Keratinocyte (primary cell): Measurements from ENCODE around the gene YWHAH. TPM values are rescaled to one million over a fixed set of nuclear protein-coding genes. Genes with fewer than 3 reads are reported as not detected.

Experiments
- DNase-seq: peaks from one replicate; pipeline ENCODE4 v3.0.0-alpha.2; 2011; ENCODE audit warnings: low read depth, missing footprints, low spot score
- FAIRE-seq: peaks from 2 replicates; lab custom pipeline; 2011; peaks lifted over from hg19 to GRCh38; lab: Jason Lieb, UNC
- H2AFZ ChIP-seq: 2 replicates; pipeline ENCODE4 v1.6.0; 2012; ENCODE audit warnings: low read length, control low read depth, inconsistent platforms; ENCODE audit not compliant: control insufficient read depth
- H3K27ac ChIP-seq: 2 replicates; pipeline ENCODE4 v1.5.1; 2011; ENCODE audit warnings: low read length; ENCODE audit not compliant: control insufficient read depth, insufficient read depth
- H3K27me3 ChIP-seq: 3 replicates; pipeline ENCODE4 v1.6.0; 2011; ENCODE audit warnings: low read length; ENCODE audit not compliant: control insufficient read depth, insufficient read depth; ENCODE audit errors: extremely low read depth
- H3K36me3 ChIP-seq, 2 experiments: 2 replicates in 1 of 2; 3 replicates in 1 of 2; pipeline ENCODE4 v1.5.1; 2011; ENCODE audit warnings: low read length in 2 of 2, mild to moderate bottlenecking in 1 of 2; ENCODE audit not compliant: control insufficient read depth in 2 of 2, insufficient read depth in 2 of 2; ENCODE audit errors: extremely low read depth in 1 of 2
- H3K4me1 ChIP-seq: 3 replicates; pipeline ENCODE4 v1.5.1; 2011; ENCODE audit warnings: low read length; ENCODE audit not compliant: control insufficient read depth, insufficient read depth; ENCODE audit errors: extremely low read depth
- H3K4me2 ChIP-seq: 3 replicates; pipeline ENCODE4 v1.6.0; 2011; ENCODE audit warnings: low read depth, low read length; ENCODE audit not compliant: control insufficient read depth, insufficient read depth; ENCODE audit errors: extremely low read depth
- H3K4me3 ChIP-seq, 3 experiments: fragments of 200-600 bp in 1 of 3; sonication (generic) in 1 of 3; 2 replicates in 2 of 3; 3 replicates in 1 of 3; pipeline ENCODE4 v1.5.1; 2011 to 2016; ENCODE audit warnings: low read length in 3 of 3, mild to moderate bottlenecking in 3 of 3, control low read depth in 2 of 3, inconsistent platforms in 1 of 3, low read depth in 1 of 3, mixed read lengths in 1 of 3, mixed run types in 1 of 3, moderate library complexity in 1 of 3; ENCODE audit not compliant: control insufficient read depth in 2 of 3, insufficient read depth in 2 of 3; ENCODE audit errors: extremely low read depth in 1 of 3
- H3K79me2 ChIP-seq: 2 replicates; pipeline ENCODE4 v1.6.0; 2012; ENCODE audit warnings: low read length; ENCODE audit not compliant: control insufficient read depth, insufficient read depth
- H3K9ac ChIP-seq: 3 replicates; pipeline ENCODE4 v1.6.0; 2011; ENCODE audit warnings: low read length; ENCODE audit not compliant: control insufficient read depth, insufficient read depth; ENCODE audit errors: extremely low read depth
- H3K9me1 ChIP-seq: 3 replicates; pipeline ENCODE4 v1.6.0; 2011; ENCODE audit warnings: low read length; ENCODE audit not compliant: control insufficient read depth, insufficient read depth; ENCODE audit errors: extremely low read depth
- H3K9me3 ChIP-seq: 2 replicates; pipeline ENCODE4 v1.5.1; 2012; ENCODE audit warnings: low read depth, low read length; ENCODE audit not compliant: control insufficient read depth
- H4K20me1 ChIP-seq: 3 replicates; pipeline ENCODE4 v1.6.0; 2011; ENCODE audit warnings: low read length; ENCODE audit not compliant: control insufficient read depth, insufficient read depth; ENCODE audit errors: extremely low read depth
- EZH2 ChIP-seq: IDR thresholded peaks from one replicate; pipeline ENCODE4 v1.6.1; 2012; ENCODE audit warnings: inconsistent platforms, mild to moderate bottlenecking, low read length, moderate library complexity
- dilution Hi-C: fragments of 300-500 bp; cut with MboI; formaldehyde crosslinking; loops from one replicate; pipeline ENCODE4 v1.7.0; 2020; ENCODE audit warnings: low sequenced_read_pairs; ENCODE audit not compliant: extremely low pct_ligation_motif_present
- polyA plus RNA-seq, 5 experiments: library from polyadenylated mRNA; depleted of rRNA in 3 of 5; stranded (reverse) in 3 of 5; stranded (forward) in 1 of 5; unstranded in 1 of 5; fragments of >200 nt; gene quantifications; 1 replicate in 1 of 5; 2 replicates in 3 of 5; 3 replicates in 1 of 5; pipeline versions ENCODE4 v1.2.1 to v1.2.3, GENCODE V29; 2011 to 2012; ENCODE audit warnings: missing spikeins in 2 of 5, low read depth in 1 of 5, low replicate concordance in 1 of 5
- TF ChIP-seq, protein P1 (sequence below), 3 experiments: IDR thresholded peaks in 1 of 3; conservative IDR thresholded peaks in 1 of 3; optimal IDR thresholded peaks in 1 of 3; 2 replicates in 2 of 3; 3 replicates in 1 of 3; pipeline versions ENCODE3 to v1.5.1; 2011; ENCODE audit warnings: low read length in 3 of 3, mild to moderate bottlenecking in 3 of 3, moderate library complexity in 2 of 3, control low read depth in 1 of 3, inconsistent platforms in 1 of 3; ENCODE audit not compliant: insufficient read depth in 2 of 3; ENCODE audit errors: extremely low read depth in 1 of 3

Gene YWHAH
- polyA plus RNA-seq, 1 donor (not counting 4 experiments of a cell fraction or from before 2014, with no cell fraction given): 108 TPM

DNA sequence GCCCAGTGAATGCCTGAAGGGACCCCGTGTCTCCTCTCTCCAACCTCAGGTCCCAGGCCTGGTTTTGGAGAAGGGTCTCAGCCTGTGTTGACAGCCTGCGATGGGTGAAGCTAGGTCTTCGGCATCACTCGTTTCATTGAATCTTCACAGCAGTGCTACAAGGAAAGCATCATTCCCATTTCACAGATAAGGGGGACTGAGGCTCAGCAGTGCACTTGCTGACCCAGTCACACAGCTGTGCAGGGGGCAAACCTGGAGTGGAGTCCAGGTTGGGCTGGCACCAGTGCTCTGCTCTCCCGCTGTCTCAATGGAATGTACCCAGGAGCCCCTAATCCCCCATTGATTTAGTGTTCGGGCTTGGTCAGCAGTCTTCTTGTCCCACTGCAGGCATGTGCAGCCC is 10.9 kb upstream of the YWHAH start:
- dilution Hi-C loops: no loop called here
- H3K4me1 ChIP-seq: no peaks in the 10 kb centered on the region
- H3K9ac ChIP-seq: no peak overlapping the region
- FAIRE-seq (no peak), DNase-seq (no peak)
- H3K4me3 ChIP-seq: no peak overlapping the region
- H3K9me3 ChIP-seq: no peaks in the 10 kb centered on the region
- H4K20me1 ChIP-seq: no peaks in the 10 kb centered on the region
- no peak overlapping the region for H3K27ac ChIP-seq
- peaks cover 16% of the 10 kb centered on the region for H3K27me3 ChIP-seq
- no peak overlapping the region for H3K4me2 ChIP-seq
- H3K9me1 ChIP-seq: no peaks in the 10 kb centered on the region
- no peak for TF ChIP-seq EZH2
- TF ChIP-seq, protein P1, sequence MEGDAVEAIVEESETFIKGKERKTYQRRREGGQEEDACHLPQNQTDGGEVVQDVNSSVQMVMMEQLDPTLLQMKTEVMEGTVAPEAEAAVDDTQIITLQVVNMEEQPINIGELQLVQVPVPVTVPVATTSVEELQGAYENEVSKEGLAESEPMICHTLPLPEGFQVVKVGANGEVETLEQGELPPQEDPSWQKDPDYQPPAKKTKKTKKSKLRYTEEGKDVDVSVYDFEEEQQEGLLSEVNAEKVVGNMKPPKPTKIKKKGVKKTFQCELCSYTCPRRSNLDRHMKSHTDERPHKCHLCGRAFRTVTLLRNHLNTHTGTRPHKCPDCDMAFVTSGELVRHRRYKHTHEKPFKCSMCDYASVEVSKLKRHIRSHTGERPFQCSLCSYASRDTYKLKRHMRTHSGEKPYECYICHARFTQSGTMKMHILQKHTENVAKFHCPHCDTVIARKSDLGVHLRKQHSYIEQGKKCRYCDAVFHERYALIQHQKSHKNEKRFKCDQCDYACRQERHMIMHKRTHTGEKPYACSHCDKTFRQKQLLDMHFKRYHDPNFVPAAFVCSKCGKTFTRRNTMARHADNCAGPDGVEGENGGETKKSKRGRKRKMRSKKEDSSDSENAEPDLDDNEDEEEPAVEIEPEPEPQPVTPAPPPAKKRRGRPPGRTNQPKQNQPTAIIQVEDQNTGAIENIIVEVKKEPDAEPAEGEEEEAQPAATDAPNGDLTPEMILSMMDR (optimal IDR thresholded peaks at IDR 0.05 in 1 of 3, IDR thresholded peaks at IDR 0.05 in 1 of 3, conservative IDR thresholded peaks at IDR 0.05 in 1 of 3; ENCODE audit: extremely low read depth in 1 of 3, insufficient read depth in 2 of 3, low read length in 3 of 3): no peak
- H2AFZ ChIP-seq: no peak overlapping the region
- no peaks in the 10 kb centered on the region for H3K36me3 ChIP-seq
- H3K79me2 ChIP-seq: no peaks in the 10 kb centered on the region

DNA sequence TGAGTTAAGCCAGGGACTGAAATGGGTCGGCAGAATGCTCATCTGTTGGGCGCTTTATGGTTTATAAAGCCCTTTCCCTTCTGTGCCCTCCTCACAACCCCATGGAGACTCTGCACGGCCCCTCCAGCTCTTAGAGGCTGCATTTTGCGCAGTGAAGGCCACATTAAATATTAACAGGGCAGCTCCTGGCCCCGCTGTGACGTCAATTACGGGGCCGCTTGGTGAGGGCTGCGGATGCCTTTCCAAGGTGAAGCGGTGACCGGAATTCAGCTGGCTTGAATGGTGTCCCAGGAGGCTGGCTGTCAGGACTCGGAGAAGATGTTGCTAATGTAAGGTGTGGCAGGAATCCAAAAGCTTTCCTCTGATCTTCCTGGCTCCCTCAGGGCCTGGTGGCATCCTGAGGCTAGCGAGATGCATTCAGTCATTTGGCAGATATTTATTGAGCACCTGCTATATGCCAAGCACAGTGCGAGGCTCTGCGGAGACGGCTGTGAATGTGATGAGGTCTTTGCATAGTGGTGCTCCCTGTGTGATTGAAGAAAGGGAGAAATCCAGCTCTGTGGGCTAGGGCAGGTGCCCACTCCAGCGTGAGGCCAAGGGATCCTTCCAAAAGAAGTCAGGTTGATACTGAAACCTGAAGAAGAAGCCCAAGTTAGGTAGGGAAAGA is 10.4 kb upstream of the YWHAH start:
- TF ChIP-seq EZH2: no peak
- TF ChIP-seq, protein P1 (optimal IDR thresholded peaks at IDR 0.05 in 1 of 3, IDR thresholded peaks at IDR 0.05 in 1 of 3, conservative IDR thresholded peaks at IDR 0.05 in 1 of 3; ENCODE audit: extremely low read depth in 1 of 3, insufficient read depth in 2 of 3, low read length in 3 of 3): no peak
- Histone ChIP-seq H3K4me3 (no peak overlapping the region), H3K9ac (no peak overlapping the region), H4K20me1 (no peaks in the 10 kb centered on the region), H3K4me2 (no peak overlapping the region), H3K27me3 (peaks cover 13% of the 10 kb centered on the region), H3K27ac (no peak overlapping the region), H3K79me2 (no peaks in the 10 kb centered on the region), H3K9me3 (no peaks in the 10 kb centered on the region), H3K36me3 (no peaks in the 10 kb centered on the region), H3K9me1 (no peaks in the 10 kb centered on the region), H2AFZ (no peak overlapping the region), H3K4me1 (no peaks in the 10 kb centered on the region)
- dilution Hi-C loops: no loop called here
- FAIRE-seq (no peak), DNase-seq (no peak)
